H9 (cell line): ENCODE results near the gene BCAS4. TPM values are rescaled to one million over a fixed set of nuclear protein-coding genes. Genes with fewer than 3 reads are reported as not detected.
"Not testable (repeated sequence)": the region's sequence is repeated elsewhere in the genome, so short reads cannot be mapped to it uniquely, and the experiment has no call there.

Source experiments
- DNase-seq: peaks from one replicate; pipeline ENCODE4 v3.0.0-alpha.2; 2017
- H2AFZ ChIP-seq: one replicate; pipeline ENCODE4 v1.6.1; 2013; ENCODE audit warnings: mild to moderate bottlenecking, low read length, control low read depth, moderate library complexity
- H2AK5ac ChIP-seq: 2 replicates; pipeline ENCODE4 v1.6.1; 2013; ENCODE audit warnings: low read length, control low read depth, mixed read lengths; ENCODE audit not compliant: insufficient read length
- H2BK120ac ChIP-seq: one replicate; pipeline ENCODE4 v1.6.1; 2013; ENCODE audit warnings: low read depth, mild to moderate bottlenecking, low read length, control low read depth, inconsistent platforms; ENCODE audit not compliant: poor library complexity, severe bottlenecking
- H2BK12ac ChIP-seq: 2 replicates; pipeline ENCODE4 v1.6.1; 2013; ENCODE audit warnings: low read length, control low read depth, mixed read lengths, low read depth; ENCODE audit not compliant: insufficient read length
- H2BK15ac ChIP-seq: 2 replicates; pipeline ENCODE4 v1.6.1; 2013; ENCODE audit warnings: low read depth, low read length, control low read depth
- H2BK20ac ChIP-seq: one replicate; pipeline ENCODE4 v1.6.1; 2013; ENCODE audit warnings: low read depth, mild to moderate bottlenecking, low read length, control low read depth, inconsistent platforms; ENCODE audit not compliant: poor library complexity, severe bottlenecking
- H2BK5ac ChIP-seq: 2 replicates; pipeline ENCODE4 v1.6.1; 2013; ENCODE audit warnings: low read length, control low read depth, mixed read lengths; ENCODE audit not compliant: insufficient read length
- H3K14ac ChIP-seq: 2 replicates; pipeline ENCODE4 v1.6.1; 2013; ENCODE audit warnings: low read length, control low read depth; ENCODE audit not compliant: insufficient read depth
- H3K18ac ChIP-seq: 2 replicates; pipeline ENCODE4 v1.6.1; 2013; ENCODE audit warnings: low read depth, mild to moderate bottlenecking, mixed read lengths, low read length, control low read depth; ENCODE audit not compliant: insufficient read length
- H3K23ac ChIP-seq: 2 replicates; pipeline ENCODE4 v1.6.1; 2013; ENCODE audit warnings: low read length, control low read depth, mixed read lengths, low read depth; ENCODE audit not compliant: insufficient read length
- H3K23me2 ChIP-seq: 2 replicates; pipeline ENCODE4 v1.6.1; 2013; ENCODE audit warnings: low read depth, mild to moderate bottlenecking, mixed read lengths, low read length, control low read depth; ENCODE audit not compliant: insufficient read length, poor library complexity, severe bottlenecking
- H3K27ac ChIP-seq: 2 replicates; pipeline ENCODE4 v1.5.1; 2013; ENCODE audit warnings: low read length, control low read depth, mixed read lengths, low read depth; ENCODE audit not compliant: insufficient read length
- H3K27me3 ChIP-seq: 2 replicates; pipeline ENCODE4 v1.6.1; 2013; ENCODE audit warnings: low read length, control low read depth, inconsistent platforms; ENCODE audit not compliant: insufficient read depth
- H3K4ac ChIP-seq: 2 replicates; pipeline ENCODE4 v1.6.1; 2013; ENCODE audit warnings: low read depth, mild to moderate bottlenecking, control low read depth, inconsistent platforms, low read length, moderate library complexity
- H3K4me1 ChIP-seq: 2 replicates; pipeline ENCODE4 v1.6.1; 2013; ENCODE audit warnings: low read length, control low read depth, inconsistent platforms; ENCODE audit not compliant: insufficient read depth
- H3K4me2 ChIP-seq: 2 replicates; pipeline ENCODE4 v1.6.1; 2013; ENCODE audit warnings: low read length, control low read depth, mixed read lengths; ENCODE audit not compliant: insufficient read length, insufficient read depth
- H3K56ac ChIP-seq: 2 replicates; pipeline ENCODE4 v1.6.1; 2013; ENCODE audit warnings: low read depth, mild to moderate bottlenecking, mixed read lengths, low read length, control low read depth; ENCODE audit not compliant: insufficient read length
- H3K79me1 ChIP-seq: 2 replicates; pipeline ENCODE4 v1.6.1; 2013; ENCODE audit warnings: low read depth, mild to moderate bottlenecking, moderate library complexity, low read length, control low read depth, inconsistent platforms; ENCODE audit not compliant: insufficient read depth, poor library complexity, severe bottlenecking
- H3K79me2 ChIP-seq: 2 replicates; pipeline ENCODE4 v1.6.1; 2013; ENCODE audit warnings: low read length, control low read depth, inconsistent platforms; ENCODE audit not compliant: insufficient read depth
- H3K9ac ChIP-seq: 2 replicates; pipeline ENCODE4 v1.6.1; 2013; ENCODE audit warnings: low read length, control low read depth, mixed read lengths; ENCODE audit not compliant: insufficient read length; ENCODE audit errors: extremely low read depth
- H3K9me3 ChIP-seq: one replicate; pipeline ENCODE4 v1.6.1; 2013; ENCODE audit warnings: low read depth, low read length, inconsistent platforms; ENCODE audit not compliant: control insufficient read depth
- H3T11ph ChIP-seq: one replicate; pipeline ENCODE4 v1.6.1; 2013; ENCODE audit warnings: mild to moderate bottlenecking, low read length, control low read depth, inconsistent platforms
- H4K20me1 ChIP-seq: one replicate; pipeline ENCODE4 v1.6.1; 2013; ENCODE audit not compliant: control insufficient read depth, insufficient read length, insufficient read depth
- H4K5ac ChIP-seq: 2 replicates; pipeline ENCODE4 v1.6.1; 2013; ENCODE audit warnings: low read depth, mild to moderate bottlenecking, mixed read lengths, low read length, control low read depth; ENCODE audit not compliant: insufficient read length
- H4K8ac ChIP-seq: replicated peaks from 2 replicates; pipeline ENCODE4 v1.6.1; 2013; ENCODE audit warnings: low read length, control low read depth, mixed read lengths, low read depth; ENCODE audit not compliant: insufficient read length
- H4K91ac ChIP-seq: 2 replicates; pipeline ENCODE4 v1.6.1; 2013; ENCODE audit warnings: low read depth, mild to moderate bottlenecking, moderate library complexity, mixed read lengths, low read length, control low read depth; ENCODE audit not compliant: insufficient read length
- H3K27ac Mint-ChIP-seq, 3 experiments: 2 replicates in 2 of 3; 3 replicates in 1 of 3; pipeline ENCODE4 v1.8.0; 2020 to 2021; ENCODE audit warnings: mixed read lengths in 3 of 3, mild to moderate bottlenecking in 1 of 3, moderate library complexity in 1 of 3
- H3K27me3 Mint-ChIP-seq: 2 replicates; pipeline ENCODE4 v1.8.0; 2021; ENCODE audit warnings: low read depth, mild to moderate bottlenecking, moderate library complexity, mixed read lengths
- H3K36me3 Mint-ChIP-seq, 3 experiments: 2 replicates in 2 of 3; 3 replicates in 1 of 3; pipeline ENCODE4 v1.8.0; 2020 to 2021; ENCODE audit warnings: low read depth in 3 of 3, mixed read lengths in 3 of 3; ENCODE audit not compliant: insufficient read depth in 1 of 3
- H3K4me1 Mint-ChIP-seq, 2 experiments: 2 replicates each; pipeline ENCODE4 v1.8.0; 2020; ENCODE audit warnings: mixed read lengths in 2 of 2
- H3K4me3 Mint-ChIP-seq, 2 experiments: 2 replicates in 1 of 2; 3 replicates in 1 of 2; pipeline ENCODE4 v1.8.0; 2020 to 2021; ENCODE audit warnings: mild to moderate bottlenecking in 2 of 2, mixed read lengths in 2 of 2, moderate library complexity in 1 of 2
- H3K9me3 Mint-ChIP-seq, 2 experiments: 2 replicates in 1 of 2; 3 replicates in 1 of 2; pipeline ENCODE4 v1.8.0; 2020; ENCODE audit warnings: mild to moderate bottlenecking in 2 of 2, mixed read lengths in 2 of 2, moderate library complexity in 1 of 2
- WGBS: extraction: QIAGEN DNeasy Blood & Tissue Kit; methylation state at CpG from one replicate; pipeline ENCODE4 v1.1.7; 2013; ENCODE audit warnings: missing lambda C conversion rate, low lambda C conversion rate, mixed read lengths; ENCODE audit not compliant: insufficient read length; ENCODE audit errors: extremely low coverage; 5-methylcytosine and 5-hydroxymethylcytosine counted together
- total RNA-seq: library from RNA; stranded (reverse); gene quantifications from 2 replicates; pipeline ENCODE4 v1.2.1, GENCODE V29; 2021

The BCAS4 gene
- total RNA-seq, 1 experiment from 2014 or later, result 16.9 TPM

GRCh38 chr20:50771419-50772080, 23.3 kb upstream of the BCAS4 start:
- WGBS, result no CpG with 5 or more reads among the region's 8 CpGs
- not testable (repeated sequence) for H4K20me1 ChIP-seq, H2BK20ac ChIP-seq, H2BK120ac ChIP-seq, H3K4me1 ChIP-seq, H2BK5ac ChIP-seq, H3K9ac ChIP-seq, H3K27me3 Mint-ChIP-seq, H3K23me2 ChIP-seq, H3K36me3 Mint-ChIP-seq, H3K4me2 ChIP-seq, H3K79me2 ChIP-seq, H4K8ac ChIP-seq, H3K79me1 ChIP-seq, H3K4ac ChIP-seq, H3K27ac Mint-ChIP-seq, H3K23ac ChIP-seq, H3K4me3 Mint-ChIP-seq, H3K9me3 Mint-ChIP-seq, H3K56ac ChIP-seq, H2AK5ac ChIP-seq, H3K27ac ChIP-seq, H2BK15ac ChIP-seq, H4K91ac ChIP-seq, H3K27me3 ChIP-seq, H3K14ac ChIP-seq, H2AFZ ChIP-seq, H3K9me3 ChIP-seq, H3T11ph ChIP-seq, H4K5ac ChIP-seq, H2BK12ac ChIP-seq, H3K18ac ChIP-seq
- peak; percentile 24 for DNase-seq
- peaks cover 18 to 23% of the 10 kb centered on the region in 2 experiments for H3K4me1 Mint-ChIP-seq
